Gastrocnemius medialis (tissue), 4 donors: ENCODE results near the gene SELENOH.

Source experiments
- CTCF ChIP-seq, 5 experiments: fragments of 450-650 bp in 3 of 5; fragments of 200-600 bp in 2 of 5; sonication (generic) in 2 of 5; IDR thresholded peaks in 4 of 5; conservative IDR thresholded peaks in 1 of 5; 1 replicate in 4 of 5; 2 replicates in 1 of 5; pipeline ENCODE4 v1.5.1; 2016 to 2019; ENCODE audit warnings: antibody characterized with exemption in 5 of 5, mild to moderate bottlenecking in 3 of 5, moderate library complexity in 3 of 5
- POLR2A ChIP-seq, 2 donors: fragments of 450-650 bp; IDR thresholded peaks; one replicate each; pipeline ENCODE4 v1.6.1; 2017; ENCODE audit warnings: antibody characterized with exemption in 2 of 2, mild to moderate bottlenecking in 2 of 2, moderate library complexity in 2 of 2

- no peak for TF ChIP-seq CTCF (IDR thresholded peaks at IDR 0.05 in 4 of 5, conservative IDR thresholded peaks at IDR 0.05 in 1 of 5)
- TF ChIP-seq POLR2A (IDR thresholded peaks at IDR 0.05), result no peak
Measured at GRCh38 chr11:57776577-57777210, 35.4 kb downstream of the SELENOH start.
